NT2/D1 (cell line): ENCODE results near the gene LSMEM2.
"Not testable (repeated sequence)": the region's sequence is repeated elsewhere in the genome, so short reads cannot be mapped to it uniquely, and the experiment has no call there.

Experiments
- YY1 ChIP-seq: IDR thresholded peaks from 2 replicates; pipeline ENCODE4 v1.6.1; 2011; ENCODE audit not compliant: insufficient read length, insufficient read depth
- ZNF274 ChIP-seq: IDR thresholded peaks from 2 replicates; pipeline ENCODE4 v1.6.1; 2011; ENCODE audit warnings: mild to moderate bottlenecking, low read depth, low read length

GRCh38 chr3:50272538-50272910 is 6.4 kb upstream of the LSMEM2 start:
- TF ChIP-seq ZNF274, YY1: not testable (repeated sequence)
